Activated naive CD4-positive, alpha-beta T cell treated with anti-CD3 and anti-CD28 coated beads, Interleukin-2, amount 50 U/mL, for 16 hours (primary cell): ENCODE results near the gene CCDC24.

Experiments used
- DNase-seq: peaks from one replicate; pipeline ENCODE4 v3.0.0-alpha.2; 2020

Gene CCDC24

GRCh38 chr1:43991476-43992231, at the start of gene CCDC24:
Gene CCDC24, plus strand, starts transcription at chr1:43991599. Its CDS starts 280 bp downstream, at chr1:43991879.
- peak; percentile 75 for DNase-seq

- no peak for DNase-seq
Measured at GRCh38 chr1:43942411-43942810, 49.0 kb upstream of the CCDC24 start.

- DNase-seq, result no peak
Measured at GRCh38 chr1:43944860-43945259, 46.5 kb upstream of the CCDC24 start.

- DNase-seq, result no peak
Measured at GRCh38 chr1:43945674-43946235, 45.6 kb upstream of the CCDC24 start.

DNA sequence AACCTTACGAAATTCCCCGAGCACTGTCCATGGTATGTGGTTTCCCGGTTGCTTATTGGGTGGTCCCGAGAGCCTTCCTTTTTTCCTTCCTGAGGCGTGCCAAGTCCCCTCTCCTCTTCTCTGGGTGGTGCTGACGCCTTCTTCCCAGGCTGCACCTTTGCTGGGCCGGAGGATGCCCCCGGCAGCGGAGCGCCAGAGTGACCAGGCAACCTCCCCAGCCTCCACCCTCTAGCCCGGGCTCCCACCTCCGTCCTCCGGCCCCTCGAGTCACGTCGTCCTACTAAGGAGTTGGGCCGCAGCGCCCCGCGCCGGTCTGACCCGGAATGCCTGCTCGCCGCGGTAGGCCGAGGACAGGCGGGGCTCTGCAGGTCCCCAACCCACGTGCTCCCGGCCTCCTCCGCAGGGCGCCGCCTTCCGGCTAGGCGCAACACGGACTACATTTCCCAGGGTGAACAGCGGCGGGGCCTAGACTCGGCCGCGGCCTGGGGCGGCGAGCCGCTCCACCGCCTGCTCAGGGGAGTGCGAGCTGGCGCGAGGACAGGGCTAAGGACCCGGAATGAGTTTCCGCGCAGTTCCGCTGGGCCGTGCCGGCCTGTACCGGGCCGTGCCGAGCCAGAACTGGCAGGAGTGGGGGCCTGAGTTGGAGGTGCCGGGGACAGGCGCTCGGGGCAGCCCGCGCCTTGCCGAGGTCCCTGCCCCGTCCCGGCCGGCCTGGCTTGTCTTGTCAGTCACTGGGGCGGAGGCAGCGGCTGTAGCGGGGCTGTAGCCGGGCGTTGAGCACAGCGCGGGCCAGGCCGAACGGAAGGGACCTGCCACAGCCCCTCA, 45.0 kb upstream of the CCDC24 start, which contains the start of gene IPO13:
Gene IPO13 (plus strand): TSS at position 715 of the 825 bp plus-strand sequence. CDS start 651 bp downstream, outside the sequence.
- peak; percentile 97 for DNase-seq

DNA sequence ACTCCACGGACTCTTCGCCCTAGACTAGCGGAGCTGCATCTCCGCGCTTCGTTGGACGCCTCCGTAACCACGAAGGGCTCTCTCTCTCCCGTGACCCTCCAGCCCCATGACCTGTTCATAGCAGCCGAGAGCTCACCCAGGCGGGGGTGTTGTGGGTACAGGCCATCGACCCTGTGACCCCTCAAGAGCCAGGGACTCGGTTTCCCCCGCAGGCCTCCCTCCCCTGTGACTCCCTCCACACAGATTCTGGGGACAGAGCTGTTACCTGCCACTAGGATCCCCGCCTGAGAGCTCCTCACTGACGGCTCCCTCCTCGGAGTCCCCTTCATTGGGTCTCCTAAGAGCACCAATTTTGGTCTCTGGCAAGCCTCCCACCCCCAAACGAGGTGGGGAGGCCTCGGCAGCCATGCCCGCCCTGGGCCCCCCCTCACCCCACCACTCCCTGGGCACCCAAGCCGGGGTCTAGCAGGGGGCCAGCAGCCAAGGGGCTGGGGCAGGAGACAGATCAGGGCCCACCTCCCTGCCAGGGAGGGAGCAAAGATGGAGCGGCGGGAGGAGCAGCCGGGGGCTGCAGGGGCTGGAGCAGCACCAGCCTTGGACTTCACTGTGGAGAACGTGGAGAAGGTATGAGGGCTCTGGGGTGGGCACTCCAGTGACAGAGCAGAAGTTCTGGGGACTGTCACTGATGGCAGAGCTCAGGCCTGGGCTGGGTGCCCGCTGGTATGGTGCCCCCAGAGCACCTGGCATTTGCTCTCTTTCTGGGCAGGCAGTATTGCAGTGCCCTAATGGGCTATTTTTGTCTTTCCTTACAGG, 44.1 kb upstream of the CCDC24 start:
- peak; percentile 22 for DNase-seq

DNA sequence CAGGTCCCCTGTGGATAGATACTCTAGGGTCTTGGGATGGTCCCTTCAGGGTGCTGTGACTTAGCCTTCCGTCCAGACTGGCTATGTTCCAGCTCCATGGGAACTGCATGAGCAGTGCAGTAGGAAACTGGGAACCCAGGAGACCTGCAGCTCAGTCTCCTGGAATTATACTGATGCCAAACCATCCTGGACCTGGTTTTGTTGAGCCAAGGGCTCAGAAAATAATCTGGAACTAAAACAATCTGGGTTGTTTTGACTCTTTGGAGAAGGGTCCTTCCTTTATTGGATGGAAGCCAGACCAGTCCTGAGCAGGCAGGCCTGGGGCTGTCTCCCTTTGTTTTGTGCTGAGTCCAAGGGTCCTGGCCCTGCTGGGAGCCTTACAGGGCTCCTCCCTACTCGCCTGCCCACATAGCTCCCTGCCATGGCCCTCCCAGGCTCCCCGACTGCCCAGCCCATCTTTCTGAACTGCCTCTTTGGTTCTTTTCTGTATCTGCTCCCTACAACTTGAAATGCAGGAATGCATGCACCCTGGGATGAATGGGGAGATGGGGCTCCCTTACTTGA, 43.4 kb upstream of the CCDC24 start:
- DNase-seq, result no peak

GRCh38 chr1:43949678-43950077, 41.7 kb upstream of the CCDC24 start:
- DNase-seq, result no peak

DNA sequence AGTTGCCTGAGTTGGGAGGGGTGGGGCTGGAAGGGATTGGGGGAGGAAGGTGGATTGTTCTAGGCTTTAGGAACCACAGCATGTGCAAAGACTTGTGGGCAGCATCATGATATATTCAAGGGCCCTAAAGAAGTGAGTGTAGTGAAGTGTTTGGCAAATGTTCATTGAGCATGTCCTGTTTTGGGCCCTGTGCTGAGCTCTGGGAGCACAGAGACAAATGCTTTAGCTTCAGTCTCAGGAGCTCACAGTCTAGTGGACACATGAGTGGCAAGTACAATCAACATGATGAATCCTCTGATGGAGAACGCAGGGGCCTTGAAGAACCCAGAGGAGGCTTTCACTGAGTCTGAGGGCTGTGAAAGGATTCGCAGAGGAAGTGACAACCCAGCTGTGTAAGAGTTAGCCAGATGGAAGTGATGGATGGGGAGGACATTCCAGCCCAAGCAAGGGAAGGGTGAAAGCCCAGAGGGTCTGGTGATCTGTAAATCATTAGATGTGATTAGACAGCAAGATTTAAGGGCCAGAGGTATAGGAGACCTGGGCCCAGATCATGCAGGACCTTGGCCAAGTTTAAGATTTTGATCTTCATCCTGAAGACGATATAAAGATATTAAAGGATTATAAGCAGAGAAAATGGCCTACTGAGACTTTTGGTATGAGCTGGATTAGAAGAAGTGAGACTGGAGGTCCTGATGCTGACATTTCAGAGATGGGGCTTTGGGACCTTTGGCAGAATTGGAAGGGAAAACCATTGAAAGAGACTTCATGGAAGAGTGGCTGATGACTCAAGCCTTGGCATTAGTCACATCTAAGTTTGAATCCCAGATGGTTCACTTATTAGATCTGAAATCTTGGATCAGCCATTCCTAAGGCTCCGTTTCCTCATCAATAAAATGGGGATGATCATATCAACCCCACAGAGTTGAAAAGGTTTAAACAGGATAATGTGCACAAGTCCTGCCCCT, 40.1 kb upstream of the CCDC24 start:
- DNase-seq, result no peak

GRCh38 chr1:43952731-43953346, 38.6 kb upstream of the CCDC24 start:
- DNase-seq, result no peak

- DNase-seq, result no peak
Measured at GRCh38 chr1:43953361-43953760, 38.0 kb upstream of the CCDC24 start.

GRCh38 chr1:43954036-43954435, 37.4 kb upstream of the CCDC24 start:
- no peak for DNase-seq

GRCh38 chr1:43956234-43956633, 35.2 kb upstream of the CCDC24 start:
- no peak for DNase-seq

GRCh38 chr1:43957407-43958040, 33.9 kb upstream of the CCDC24 start:
- DNase-seq, result no peak

GRCh38 chr1:43958351-43959255, 32.8 kb upstream of the CCDC24 start:
- no peak for DNase-seq

GRCh38 chr1:43960798-43961197, 30.6 kb upstream of the CCDC24 start:
- no peak for DNase-seq

DNA sequence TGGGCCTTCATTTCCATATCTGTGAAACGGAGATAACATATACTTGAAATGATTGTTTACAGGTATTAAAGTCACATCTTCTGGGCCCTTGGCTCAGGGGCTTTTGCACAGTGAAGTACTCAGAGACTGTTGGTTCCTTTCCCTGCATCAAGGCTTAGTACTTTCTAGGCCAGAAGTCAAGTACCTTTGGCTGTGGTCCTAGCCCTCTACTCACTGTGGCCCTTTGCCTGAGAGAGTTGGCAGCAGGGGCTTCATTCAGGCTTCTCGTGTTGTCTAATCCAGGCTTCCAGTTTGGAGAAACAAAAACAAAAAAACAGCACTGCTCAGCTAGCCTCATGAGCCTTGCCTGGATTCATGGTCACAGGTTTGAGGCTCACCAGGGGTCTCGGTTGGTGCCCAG, 29.7 kb upstream of the CCDC24 start:
- DNase-seq, result no peak

GRCh38 chr1:43962324-43962723, 29.1 kb upstream of the CCDC24 start:
- DNase-seq, result no peak

- DNase-seq, result no peak
Measured at GRCh38 chr1:43963006-43963405, 28.4 kb upstream of the CCDC24 start.
